ENCODE measurements around the gene FAM234A. TPM values are rescaled to one million over a fixed set of nuclear protein-coding genes. Genes with fewer than 3 reads are reported as not detected.

Gene FAM234A
- total RNA-seq, 2 donors from 2014 or later: 123 to 130 TPM

DNA sequence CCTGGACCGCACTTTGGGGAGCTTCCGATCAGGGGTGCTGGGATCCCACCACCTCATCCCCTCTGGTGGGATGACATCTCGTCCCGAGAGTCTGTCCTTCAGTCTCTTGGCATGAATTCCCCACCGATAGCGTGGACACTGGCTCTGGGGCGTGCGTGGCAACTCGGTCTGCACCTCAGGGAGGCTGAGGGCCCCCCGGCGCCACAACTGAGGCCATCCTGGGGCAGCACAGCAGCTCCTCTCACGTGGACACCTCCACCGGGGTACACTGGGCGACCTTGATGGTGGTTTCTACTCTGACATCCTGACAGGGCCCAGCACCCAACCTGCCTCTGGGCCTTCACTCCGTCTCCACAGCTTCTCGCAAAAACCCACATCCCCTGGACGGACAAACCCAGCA is 56.9 kb downstream of the FAM234A start:
- no peaks in the 10 kb centered on the region for H3K27me3 ChIP-seq (ENCODE audit: control insufficient read depth, insufficient read depth, low read length, poor library complexity, severe bottlenecking)
- no peaks in the 10 kb centered on the region for H3K9me3 ChIP-seq (ENCODE audit: control insufficient read depth, low read length)
- Mint-ChIP-seq H3K4me1 (no peaks in the 10 kb centered on the region), H3K27ac (no peak overlapping the region), H3K36me3 (ENCODE audit: low read depth) (peaks cover 32% of the 10 kb centered on the region), H3K27me3 (ENCODE audit: insufficient read depth) (no peaks in the 10 kb centered on the region), H3K9me3 (peaks cover 3% of the 10 kb centered on the region), H3K4me3 (no peak overlapping the region)
- H3K4me1 ChIP-seq (ENCODE audit: control insufficient read depth, insufficient read depth, low read length): no peaks in the 10 kb centered on the region
- no peak overlapping the region for H3K4me3 ChIP-seq (ENCODE audit: low read length)
- no peak for TF ChIP-seq CTCF (conservative IDR thresholded peaks at IDR 0.05)
- H3K36me3 ChIP-seq (ENCODE audit: control insufficient read depth, insufficient read depth, low read length): peaks cover 25% of the 10 kb centered on the region
- 85 to 90% methylated on average over 13 to 17 of the region's 17 CpGs for WGBS, 2 experiments (ENCODE audit: insufficient coverage in 1 of 2, insufficient read length in 1 of 2)
- no peak for DNase-seq
- no peak overlapping the region for H3K27ac ChIP-seq (ENCODE audit: low read depth, low read length)
- H3K9ac ChIP-seq (ENCODE audit: extremely low read depth, low read length, poor library complexity, severe bottlenecking): no peak overlapping the region

DNA sequence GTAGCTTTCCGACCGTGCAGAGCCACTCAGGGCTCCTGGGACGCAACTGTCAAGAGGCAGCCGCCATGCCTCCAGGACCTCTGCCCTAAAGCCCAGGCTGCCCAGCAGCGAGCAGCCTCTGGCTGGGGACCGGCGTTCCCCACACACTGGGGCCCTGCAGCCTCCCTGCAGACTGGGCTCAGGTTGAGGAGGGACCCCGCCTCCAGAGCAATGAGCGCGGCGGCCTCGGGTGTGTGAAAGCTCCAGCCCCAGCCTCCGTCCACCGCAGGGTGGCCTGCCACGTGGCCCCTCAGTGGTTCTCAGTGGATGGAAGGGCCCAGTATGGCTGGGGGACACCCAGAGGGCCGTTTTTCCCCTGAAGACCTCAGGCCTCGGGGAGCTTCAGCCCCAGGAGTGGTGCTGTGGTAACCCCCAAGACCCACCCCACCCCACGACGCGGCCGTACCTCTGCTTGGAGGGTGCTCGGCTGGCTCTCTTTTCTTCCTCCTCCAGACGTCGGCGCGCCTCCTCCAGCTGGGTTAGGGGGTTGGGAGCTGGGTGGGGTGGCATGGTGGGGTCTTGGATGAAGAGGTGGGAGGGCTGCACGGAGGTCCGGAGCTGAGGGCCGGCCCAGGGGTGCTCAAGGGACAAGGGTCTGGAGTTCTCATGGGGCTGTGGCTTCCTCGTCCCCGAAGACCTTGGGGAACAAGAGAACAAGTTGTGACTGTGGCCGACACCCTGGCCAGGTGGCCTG is 58.6 kb downstream of the FAM234A start:
- no peak overlapping the region for H3K4me3 ChIP-seq (ENCODE audit: low read length)
- TF ChIP-seq CTCF (conservative IDR thresholded peaks at IDR 0.05): no peak
- no peaks in the 10 kb centered on the region for H3K4me1 ChIP-seq (ENCODE audit: control insufficient read depth, insufficient read depth, low read length)
- Mint-ChIP-seq H3K27me3 (ENCODE audit: insufficient read depth) (no peaks in the 10 kb centered on the region), H3K9me3 (no peaks in the 10 kb centered on the region), H3K36me3 (ENCODE audit: low read depth) (peaks cover 25% of the 10 kb centered on the region), H3K4me1 (no peaks in the 10 kb centered on the region), H3K27ac (no peak overlapping the region), H3K4me3 (no peak overlapping the region)
- 93% methylated on average over 10 to 28 of the region's 32 CpGs for WGBS, 2 experiments (ENCODE audit: insufficient coverage in 1 of 2, insufficient read length in 1 of 2)
- H3K36me3 ChIP-seq (ENCODE audit: control insufficient read depth, insufficient read depth, low read length): peaks cover 17% of the 10 kb centered on the region
- no peaks in the 10 kb centered on the region for H3K9me3 ChIP-seq (ENCODE audit: control insufficient read depth, low read length)
- DNase-seq: no peak
- no peaks in the 10 kb centered on the region for H3K27me3 ChIP-seq (ENCODE audit: control insufficient read depth, insufficient read depth, low read length, poor library complexity, severe bottlenecking)
- no peak overlapping the region for H3K9ac ChIP-seq (ENCODE audit: extremely low read depth, low read length, poor library complexity, severe bottlenecking)
- H3K27ac ChIP-seq (ENCODE audit: low read depth, low read length): no peak overlapping the region

DNA sequence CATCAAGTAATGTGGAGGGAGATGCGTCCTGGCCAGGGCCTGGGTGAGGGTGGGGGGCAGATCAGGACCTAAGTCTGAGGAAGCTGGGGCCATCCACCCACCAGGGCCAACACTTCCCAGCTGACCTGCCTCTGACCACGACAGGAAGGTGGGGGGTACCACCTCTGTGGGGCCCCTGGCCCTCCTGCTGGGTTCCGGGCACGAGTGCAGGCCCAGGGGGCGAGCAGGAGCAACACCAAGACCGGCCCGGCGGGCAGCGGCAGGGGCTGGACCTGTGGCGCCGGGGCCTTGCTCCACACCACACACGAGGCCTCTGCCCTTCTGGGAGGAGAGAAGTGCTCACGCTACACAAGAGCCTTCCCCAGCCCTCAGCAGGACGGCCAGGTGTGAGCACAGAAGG is 61.7 kb downstream of the FAM234A start:
- Mint-ChIP-seq H3K9me3 (no peaks in the 10 kb centered on the region), H3K36me3 (ENCODE audit: low read depth) (peaks cover 31% of the 10 kb centered on the region), H3K27ac (no peak overlapping the region), H3K27me3 (ENCODE audit: insufficient read depth) (no peaks in the 10 kb centered on the region), H3K4me3 (no peak overlapping the region), H3K4me1 (no peaks in the 10 kb centered on the region)
- peaks cover 17% of the 10 kb centered on the region for H3K36me3 ChIP-seq (ENCODE audit: control insufficient read depth, insufficient read depth, low read length)
- H3K9ac ChIP-seq (ENCODE audit: extremely low read depth, low read length, poor library complexity, severe bottlenecking): no peak overlapping the region
- H3K4me1 ChIP-seq (ENCODE audit: control insufficient read depth, insufficient read depth, low read length): no peaks in the 10 kb centered on the region
- 96 to 100% methylated on average over 6 to 14 of the region's 14 CpGs for WGBS, 2 experiments (ENCODE audit: insufficient coverage in 1 of 2, insufficient read length in 1 of 2)
- no peak overlapping the region for H3K27ac ChIP-seq (ENCODE audit: low read depth, low read length)
- DNase-seq: no peak
- H3K4me3 ChIP-seq (ENCODE audit: low read length): no peak overlapping the region
- H3K27me3 ChIP-seq (ENCODE audit: control insufficient read depth, insufficient read depth, low read length, poor library complexity, severe bottlenecking): no peaks in the 10 kb centered on the region
- H3K9me3 ChIP-seq (ENCODE audit: control insufficient read depth, low read length): no peaks in the 10 kb centered on the region
- no peak for TF ChIP-seq CTCF (conservative IDR thresholded peaks at IDR 0.05)
